GM23338 (cell line): Measurements from ENCODE around the gene GLI3.

Experiments used
- EZH2 ChIP-seq: fragments of 200-600 bp; sonication (generic); IDR thresholded peaks from one replicate; pipeline ENCODE4 v1.8.0; 2017; ENCODE audit warnings: antibody characterized with exemption, mild to moderate bottlenecking, low read depth; ENCODE audit not compliant: unreplicated experiment
- EZH2phosphoT487 ChIP-seq: fragments of 200-600 bp; sonication (generic); IDR thresholded peaks from one replicate; pipeline ENCODE4 v1.8.1; 2018; ENCODE audit warnings: antibody characterized with exemption; ENCODE audit not compliant: unreplicated experiment
- JUNB ChIP-seq: IDR thresholded peaks from one replicate; pipeline ENCODE4 v1.6.1; 2016; ENCODE audit warnings: antibody characterized with exemption; ENCODE audit not compliant: unreplicated experiment
- POLR2AphosphoS5 ChIP-seq: IDR thresholded peaks from 2 replicates; pipeline ENCODE4 v1.6.1; 2016; ENCODE audit warnings: antibody characterized with exemption, low read depth
- STAT1 ChIP-seq: IDR thresholded peaks from one replicate; pipeline ENCODE4 v1.6.1; 2016; ENCODE audit warnings: antibody characterized with exemption; ENCODE audit not compliant: unreplicated experiment
- TF ChIP-seq, protein P1 (sequence below), 2 experiments: fragments of 200-600 bp in 1 of 2; sonication (generic) in 1 of 2; conservative IDR thresholded peaks; 2 replicates each; pipeline versions ENCODE4 v1.5.1 to v1.6.1; 2016 to 2017; ENCODE audit warnings: antibody characterized with exemption in 2 of 2, low read depth in 2 of 2, mild to moderate bottlenecking in 2 of 2, moderate library complexity in 1 of 2
- TF ChIP-seq, protein P2 (sequence below): IDR thresholded peaks from 2 replicates; pipeline ENCODE4 v1.6.1; 2016; ENCODE audit warnings: antibody characterized with exemption

DNA sequence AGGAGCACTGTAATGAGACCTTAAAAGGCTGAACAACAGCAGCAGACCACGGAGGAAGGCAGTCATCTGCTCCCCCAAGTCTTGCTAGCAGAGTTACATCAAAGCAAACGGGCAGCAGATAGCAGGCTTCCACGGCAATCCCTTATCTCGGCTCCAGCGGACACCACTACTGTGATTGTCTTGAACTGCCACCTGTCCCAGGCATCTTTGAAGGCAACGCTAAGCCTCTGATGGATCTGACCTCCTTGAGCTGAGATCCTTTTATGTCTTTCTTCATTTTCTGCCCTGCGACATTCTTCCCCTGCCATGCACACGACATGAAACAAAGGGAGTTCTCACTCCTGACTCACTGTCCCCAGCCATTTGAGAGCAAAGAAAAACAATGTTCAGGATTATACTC, 111.7 kb downstream of the GLI3 start:
- TF ChIP-seq, protein P1, sequence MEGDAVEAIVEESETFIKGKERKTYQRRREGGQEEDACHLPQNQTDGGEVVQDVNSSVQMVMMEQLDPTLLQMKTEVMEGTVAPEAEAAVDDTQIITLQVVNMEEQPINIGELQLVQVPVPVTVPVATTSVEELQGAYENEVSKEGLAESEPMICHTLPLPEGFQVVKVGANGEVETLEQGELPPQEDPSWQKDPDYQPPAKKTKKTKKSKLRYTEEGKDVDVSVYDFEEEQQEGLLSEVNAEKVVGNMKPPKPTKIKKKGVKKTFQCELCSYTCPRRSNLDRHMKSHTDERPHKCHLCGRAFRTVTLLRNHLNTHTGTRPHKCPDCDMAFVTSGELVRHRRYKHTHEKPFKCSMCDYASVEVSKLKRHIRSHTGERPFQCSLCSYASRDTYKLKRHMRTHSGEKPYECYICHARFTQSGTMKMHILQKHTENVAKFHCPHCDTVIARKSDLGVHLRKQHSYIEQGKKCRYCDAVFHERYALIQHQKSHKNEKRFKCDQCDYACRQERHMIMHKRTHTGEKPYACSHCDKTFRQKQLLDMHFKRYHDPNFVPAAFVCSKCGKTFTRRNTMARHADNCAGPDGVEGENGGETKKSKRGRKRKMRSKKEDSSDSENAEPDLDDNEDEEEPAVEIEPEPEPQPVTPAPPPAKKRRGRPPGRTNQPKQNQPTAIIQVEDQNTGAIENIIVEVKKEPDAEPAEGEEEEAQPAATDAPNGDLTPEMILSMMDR (conservative IDR thresholded peaks at IDR 0.05; ENCODE audit: low read depth in 2 of 2), result no peak
- TF ChIP-seq EZH2phosphoT487 (no peak), POLR2AphosphoS5 (no peak), STAT1 (no peak), JUNB (no peak), EZH2 (no peak)
- TF ChIP-seq, protein P2, sequence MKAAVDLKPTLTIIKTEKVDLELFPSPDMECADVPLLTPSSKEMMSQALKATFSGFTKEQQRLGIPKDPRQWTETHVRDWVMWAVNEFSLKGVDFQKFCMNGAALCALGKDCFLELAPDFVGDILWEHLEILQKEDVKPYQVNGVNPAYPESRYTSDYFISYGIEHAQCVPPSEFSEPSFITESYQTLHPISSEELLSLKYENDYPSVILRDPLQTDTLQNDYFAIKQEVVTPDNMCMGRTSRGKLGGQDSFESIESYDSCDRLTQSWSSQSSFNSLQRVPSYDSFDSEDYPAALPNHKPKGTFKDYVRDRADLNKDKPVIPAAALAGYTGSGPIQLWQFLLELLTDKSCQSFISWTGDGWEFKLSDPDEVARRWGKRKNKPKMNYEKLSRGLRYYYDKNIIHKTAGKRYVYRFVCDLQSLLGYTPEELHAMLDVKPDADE, result no peak
